ENCODE data around the gene RGS12.

Gene RGS12, protein sequence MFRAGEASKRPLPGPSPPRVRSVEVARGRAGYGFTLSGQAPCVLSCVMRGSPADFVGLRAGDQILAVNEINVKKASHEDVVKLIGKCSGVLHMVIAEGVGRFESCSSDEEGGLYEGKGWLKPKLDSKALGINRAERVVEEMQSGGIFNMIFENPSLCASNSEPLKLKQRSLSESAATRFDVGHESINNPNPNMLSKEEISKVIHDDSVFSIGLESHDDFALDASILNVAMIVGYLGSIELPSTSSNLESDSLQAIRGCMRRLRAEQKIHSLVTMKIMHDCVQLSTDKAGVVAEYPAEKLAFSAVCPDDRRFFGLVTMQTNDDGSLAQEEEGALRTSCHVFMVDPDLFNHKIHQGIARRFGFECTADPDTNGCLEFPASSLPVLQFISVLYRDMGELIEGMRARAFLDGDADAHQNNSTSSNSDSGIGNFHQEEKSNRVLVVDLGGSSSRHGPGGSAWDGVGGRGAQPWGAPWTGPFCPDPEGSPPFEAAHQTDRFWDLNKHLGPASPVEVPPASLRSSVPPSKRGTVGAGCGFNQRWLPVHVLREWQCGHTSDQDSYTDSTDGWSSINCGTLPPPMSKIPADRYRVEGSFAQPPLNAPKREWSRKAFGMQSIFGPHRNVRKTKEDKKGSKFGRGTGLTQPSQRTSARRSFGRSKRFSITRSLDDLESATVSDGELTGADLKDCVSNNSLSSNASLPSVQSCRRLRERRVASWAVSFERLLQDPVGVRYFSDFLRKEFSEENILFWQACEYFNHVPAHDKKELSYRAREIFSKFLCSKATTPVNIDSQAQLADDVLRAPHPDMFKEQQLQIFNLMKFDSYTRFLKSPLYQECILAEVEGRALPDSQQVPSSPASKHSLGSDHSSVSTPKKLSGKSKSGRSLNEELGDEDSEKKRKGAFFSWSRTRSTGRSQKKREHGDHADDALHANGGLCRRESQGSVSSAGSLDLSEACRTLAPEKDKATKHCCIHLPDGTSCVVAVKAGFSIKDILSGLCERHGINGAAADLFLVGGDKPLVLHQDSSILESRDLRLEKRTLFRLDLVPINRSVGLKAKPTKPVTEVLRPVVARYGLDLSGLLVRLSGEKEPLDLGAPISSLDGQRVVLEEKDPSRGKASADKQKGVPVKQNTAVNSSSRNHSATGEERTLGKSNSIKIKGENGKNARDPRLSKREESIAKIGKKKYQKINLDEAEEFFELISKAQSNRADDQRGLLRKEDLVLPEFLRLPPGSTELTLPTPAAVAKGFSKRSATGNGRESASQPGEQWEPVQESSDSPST (N-terminal part only)

DNA sequence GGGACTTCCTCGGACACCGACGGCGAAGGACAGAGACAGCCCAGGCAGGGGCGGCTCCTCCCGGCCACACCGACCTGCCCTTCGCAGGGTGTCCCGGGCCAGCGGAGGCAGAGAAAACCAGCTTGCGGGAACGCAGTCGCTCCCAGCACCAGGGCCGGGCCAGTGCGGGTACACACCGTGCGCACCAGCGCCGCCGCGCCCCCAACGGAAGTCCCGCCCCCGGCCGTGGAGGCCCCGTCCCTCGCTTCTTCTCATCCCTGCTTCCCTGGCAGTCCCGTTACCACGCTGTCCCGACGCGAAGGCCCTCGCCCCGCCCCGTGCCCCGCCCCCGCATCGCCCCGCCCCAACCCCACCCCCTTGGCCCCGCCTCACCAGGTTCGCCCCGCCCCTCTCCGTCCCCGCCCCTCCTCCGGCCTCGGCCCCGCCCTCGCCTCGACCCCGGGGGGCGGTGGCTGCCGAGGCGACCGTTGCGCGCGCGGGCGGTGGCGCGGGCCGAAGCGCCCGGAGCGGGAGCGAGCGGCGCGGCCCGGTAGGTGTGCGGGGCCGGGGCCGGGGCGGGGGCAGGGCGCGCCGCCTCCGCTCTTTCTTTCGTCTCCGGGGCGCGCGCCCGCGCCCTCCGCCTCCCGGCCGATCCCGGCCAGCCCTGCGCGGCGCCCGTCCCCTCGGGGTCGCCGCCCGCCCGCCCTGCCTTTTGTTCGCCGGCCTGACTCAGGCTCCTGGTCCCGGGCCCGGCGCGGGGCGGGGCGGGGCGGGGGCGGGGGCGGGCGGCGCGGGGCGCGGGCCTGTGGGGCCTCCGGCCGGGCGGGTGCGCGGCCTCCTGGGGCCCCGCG, at the start of gene RGS12:
TSS of gene RGS12 (plus strand) at position 451 of the 830 bp plus-strand sequence. CDS start 23,150 bp downstream, outside the sequence.
- DNase-seq = peak; percentile 89

DNA sequence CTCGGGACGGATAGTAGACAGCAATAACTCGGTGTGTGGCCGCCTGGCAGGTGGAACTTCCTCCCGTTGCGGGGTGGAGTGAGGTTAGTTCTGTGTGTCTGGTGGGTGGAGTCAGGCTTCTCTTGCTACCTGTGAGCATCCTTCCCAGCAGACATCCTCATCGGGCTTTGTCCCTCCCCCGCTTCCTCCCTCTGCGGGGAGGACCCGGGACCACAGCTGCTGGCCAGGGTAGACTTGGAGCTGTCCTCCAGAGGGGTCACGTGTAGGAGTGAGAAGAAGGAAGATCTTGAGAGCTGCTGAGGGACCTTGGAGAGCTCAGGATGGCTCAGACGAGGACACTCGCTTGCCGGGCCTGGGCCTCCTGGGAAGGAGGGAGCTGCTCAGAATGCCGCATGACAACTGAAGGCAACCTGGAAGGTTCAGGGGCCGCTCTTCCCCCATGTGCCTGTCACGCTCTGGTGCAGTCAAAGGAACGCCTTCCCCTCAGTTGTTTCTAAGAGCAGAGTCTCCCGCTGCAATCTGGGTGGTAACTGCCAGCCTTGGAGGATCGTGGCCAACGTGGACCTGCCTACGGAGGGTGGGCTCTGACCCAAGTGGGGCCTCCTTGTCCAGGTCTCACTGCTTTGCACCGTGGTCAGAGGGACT, 49.6 kb upstream of the RGS12 start:
- DNase-seq = peak; percentile 11

DNA sequence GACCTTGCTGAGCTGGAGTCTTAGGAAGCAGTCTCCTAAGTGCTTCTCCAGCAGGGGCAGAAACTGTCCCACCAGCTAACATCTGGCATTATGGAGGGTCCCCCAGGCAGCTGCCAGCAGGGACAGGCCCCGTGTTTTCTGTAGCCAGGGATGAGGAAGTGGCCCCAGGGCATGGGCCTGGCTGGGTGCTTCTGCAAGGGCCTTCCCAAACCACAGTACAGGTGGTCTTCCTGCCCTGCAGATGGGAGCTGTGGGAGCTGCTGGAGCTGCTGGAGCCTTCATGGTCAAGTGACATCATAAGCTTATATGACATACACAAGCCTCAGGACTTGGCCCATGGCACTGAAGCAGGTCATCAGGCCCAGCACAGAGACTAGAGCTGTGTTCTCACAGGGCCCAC, 48.8 kb upstream of the RGS12 start:
- DNase-seq = no peak

DNA sequence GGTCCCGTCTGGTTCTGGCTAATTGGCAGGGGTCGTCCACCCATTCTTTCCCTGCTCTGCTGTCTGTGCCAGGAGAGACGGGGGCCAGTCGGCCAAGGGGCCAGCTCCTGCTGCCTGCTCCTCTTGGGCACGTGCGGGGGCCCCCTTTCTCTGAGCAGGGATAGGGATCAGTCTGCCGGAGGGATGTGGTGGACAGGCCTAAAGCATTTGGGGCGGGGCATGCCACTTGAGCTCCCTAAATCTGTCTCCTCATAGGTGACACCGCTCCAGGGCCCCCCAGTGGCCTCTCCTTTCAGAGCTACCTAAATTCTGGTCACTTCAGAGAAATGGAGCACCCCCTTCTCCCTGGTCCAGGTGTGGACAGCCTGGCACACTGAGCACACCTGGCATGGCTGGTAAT, 48.1 kb upstream of the RGS12 start:
- no peak for DNase-seq

DNA sequence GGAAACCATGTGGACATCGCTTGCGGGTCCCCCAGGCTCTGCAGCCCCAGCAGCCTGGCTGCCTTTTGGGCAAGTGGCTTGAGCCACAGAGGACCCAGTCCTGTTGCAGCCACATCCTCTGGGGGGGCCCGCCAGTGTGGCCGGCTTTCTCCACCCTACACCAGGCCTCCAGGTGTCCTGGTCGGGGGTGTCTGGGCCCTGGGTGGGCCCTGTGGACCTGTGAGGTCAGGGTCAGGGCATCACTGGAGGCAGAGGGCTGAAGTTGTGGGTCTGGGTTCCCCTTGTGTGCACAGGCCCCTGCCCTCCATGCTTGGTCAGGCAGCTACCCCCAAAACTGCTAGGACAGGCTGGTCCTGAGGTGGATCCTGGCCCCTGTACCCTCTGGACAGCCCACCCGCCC, 47.1 kb upstream of the RGS12 start:
- DNase-seq = no peak

DNA sequence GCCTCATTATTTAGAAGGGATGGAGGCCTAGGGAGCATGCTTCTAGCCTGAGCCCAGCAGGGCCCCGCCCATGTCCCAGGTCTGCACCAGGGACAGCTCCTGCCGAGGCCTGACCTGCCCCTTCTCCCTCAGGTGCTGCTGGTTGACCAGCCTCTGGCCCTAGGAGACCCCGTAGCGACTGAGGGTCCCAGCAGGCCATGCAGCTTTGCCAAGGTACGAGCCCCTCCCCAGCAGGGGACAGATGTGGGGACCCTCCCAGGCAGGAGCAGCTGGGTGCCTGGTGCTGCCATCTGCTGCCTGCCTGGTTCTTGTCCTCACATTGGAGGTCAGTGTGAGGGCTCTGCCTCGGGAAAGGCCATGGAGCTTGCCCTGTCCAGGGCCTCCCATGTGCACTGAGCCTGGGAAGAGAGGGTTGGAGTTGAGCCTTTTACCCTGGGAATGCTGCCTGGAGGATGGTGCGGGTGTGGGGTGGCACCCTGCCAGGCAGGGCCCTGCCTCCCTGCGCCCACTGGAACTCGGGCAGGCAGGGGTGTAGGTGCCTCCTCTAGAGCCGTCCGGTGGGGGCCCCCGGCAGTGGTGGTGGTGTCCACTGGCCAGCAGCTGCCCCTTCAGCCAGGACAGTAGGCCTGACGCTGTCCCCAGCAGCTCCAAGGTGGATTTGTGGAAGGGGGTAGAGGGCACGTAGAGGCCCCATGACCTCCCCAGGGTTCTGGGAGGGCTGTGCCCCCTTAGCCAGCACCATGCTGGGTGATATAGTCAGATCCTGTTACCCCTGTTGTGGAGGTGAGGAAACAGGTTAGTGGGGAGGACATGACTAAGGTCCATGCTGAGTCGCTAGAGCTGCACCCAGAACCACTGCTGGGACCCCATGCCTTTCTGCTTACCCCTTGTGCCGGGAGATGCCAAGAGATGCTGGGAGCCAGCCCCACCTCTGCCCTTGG, 46.1 kb upstream of the RGS12 start:
- no peak for DNase-seq

DNA sequence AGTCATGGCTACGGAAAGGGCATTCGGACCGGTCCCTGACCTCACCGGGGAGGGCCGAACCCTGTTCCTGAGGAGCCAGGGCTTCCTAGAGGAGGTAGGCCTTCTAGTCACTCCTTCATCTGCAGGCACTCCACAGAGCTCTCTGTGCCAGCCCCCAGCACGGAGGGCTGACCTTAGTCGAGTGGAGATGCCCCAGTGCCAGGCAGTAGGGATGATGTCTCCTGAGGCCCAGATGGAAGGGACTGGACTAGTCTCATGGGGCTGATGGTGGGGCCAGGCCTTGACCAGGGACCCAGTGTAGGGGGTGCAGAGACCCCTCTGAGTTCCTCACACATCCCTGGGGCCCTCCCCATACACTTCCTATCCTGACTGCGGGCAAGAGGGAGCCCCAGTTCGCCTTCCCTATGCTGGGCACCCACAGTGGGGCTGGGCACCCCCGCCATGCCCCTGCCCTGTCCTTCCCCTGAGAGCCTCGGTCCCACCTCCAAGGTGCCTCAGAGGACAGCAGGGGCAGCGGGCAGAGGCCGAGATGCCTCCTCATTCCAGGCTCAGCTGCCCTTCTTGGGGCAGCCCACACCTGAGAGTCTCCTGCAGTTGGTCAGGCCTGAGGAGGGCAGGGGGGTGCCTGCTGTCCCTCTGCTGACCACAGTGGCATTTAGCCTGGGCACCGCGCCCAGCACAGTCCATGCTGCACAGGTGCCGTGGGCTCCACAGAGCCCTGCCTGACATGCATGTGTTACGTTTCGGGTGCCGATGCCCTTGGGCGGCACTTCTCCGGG, 45.2 kb upstream of the RGS12 start:
- DNase-seq = no peak

DNA sequence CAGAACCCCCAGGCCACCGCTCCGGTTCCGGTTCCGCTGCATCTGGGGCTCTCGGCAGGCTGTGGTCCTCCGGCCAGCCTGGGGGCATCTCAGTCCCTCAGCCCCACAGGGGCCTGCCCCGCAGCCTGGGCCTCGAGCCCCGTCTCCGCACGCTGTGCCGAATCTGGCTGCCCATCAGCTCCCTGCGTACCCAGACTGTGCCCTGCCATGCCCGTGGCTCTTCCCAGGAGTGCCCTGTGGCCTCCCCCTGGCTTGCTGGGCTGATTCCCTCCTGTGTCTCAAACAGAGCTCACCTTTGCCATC, 44.7 kb upstream of the RGS12 start:
- no peak for DNase-seq

DNA sequence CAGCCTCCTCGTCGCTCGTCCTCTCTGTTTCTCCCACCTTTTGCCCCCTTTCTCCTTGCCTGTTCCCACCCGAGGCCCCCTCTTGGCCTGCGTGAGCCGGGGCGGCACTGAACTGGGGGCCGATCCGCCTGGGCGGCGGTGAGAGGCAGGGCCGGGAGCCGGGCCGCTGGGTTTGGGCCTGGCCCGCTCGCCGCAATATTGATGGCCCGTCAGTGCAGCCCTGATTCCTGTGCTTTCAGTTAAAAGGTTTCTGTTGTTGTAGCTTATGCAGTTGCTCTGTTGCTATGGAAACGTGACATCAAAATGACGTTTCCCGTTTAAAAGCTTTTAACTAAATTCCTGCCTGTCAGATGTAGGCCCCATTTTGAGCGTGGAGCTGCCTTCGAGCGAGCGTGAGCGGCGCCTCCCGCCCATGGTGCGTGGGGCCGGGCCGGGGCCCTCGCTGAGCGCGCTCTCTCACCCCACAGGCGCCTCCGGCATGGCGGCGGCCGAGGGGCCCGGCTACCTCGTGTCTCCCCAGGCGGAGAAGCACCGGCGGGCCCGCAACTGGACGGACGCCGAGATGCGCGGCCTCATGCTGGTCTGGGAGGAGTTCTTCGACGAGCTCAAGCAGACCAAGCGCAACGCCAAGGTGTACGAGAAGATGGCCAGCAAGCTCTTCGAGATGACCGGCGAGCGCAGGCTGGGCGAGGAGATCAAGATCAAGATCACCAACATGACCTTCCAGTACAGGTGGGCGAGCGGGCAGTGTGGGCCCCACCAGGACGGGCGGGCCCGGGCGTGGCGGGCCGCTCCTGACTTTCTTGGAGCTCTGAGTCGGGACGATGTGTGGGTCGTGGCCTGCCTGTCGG, 43.8 kb upstream of the RGS12 start, which contains the start of gene MSANTD1:
TSS of gene MSANTD1 (plus strand) at position 349 of the 851 bp plus-strand sequence. CDS start at position 413, 64 bp downstream.
- no peak for DNase-seq

DNA sequence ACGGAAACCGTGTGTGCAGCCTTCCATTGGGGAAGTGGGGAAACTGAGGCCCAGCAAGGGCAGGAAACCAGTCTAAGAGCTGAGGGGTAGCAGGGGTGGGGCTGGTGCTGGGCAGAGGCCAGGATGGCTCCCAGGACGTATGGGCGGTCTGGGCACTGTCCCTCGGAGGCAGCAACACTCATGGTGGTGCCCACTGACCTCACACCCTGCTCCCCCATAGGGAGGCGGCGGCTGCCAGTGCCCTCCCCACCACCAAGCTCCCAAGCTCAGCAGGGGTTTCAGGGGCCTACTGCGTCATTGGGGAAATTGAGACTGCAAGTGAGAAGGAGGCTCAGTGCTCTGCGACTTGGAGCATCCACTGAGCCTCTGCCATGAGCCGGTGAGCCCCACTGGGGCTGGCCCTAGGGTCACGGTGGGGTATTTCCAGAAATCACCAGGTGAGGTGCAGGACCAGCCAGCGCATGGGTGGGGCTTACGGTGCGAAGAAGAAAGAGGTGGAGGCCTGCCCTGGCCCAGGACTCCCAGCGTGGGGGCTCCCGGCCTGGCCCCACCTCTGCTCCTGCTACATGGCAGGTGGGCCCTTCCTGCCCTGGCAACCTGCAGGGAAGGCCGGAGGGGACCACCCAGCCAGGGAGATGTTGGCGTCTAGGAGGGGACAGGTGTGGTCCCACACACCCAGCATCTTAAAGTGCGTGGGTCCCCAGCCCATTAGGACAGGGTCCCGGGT, 42.9 kb upstream of the RGS12 start:
- no peak for DNase-seq

DNA sequence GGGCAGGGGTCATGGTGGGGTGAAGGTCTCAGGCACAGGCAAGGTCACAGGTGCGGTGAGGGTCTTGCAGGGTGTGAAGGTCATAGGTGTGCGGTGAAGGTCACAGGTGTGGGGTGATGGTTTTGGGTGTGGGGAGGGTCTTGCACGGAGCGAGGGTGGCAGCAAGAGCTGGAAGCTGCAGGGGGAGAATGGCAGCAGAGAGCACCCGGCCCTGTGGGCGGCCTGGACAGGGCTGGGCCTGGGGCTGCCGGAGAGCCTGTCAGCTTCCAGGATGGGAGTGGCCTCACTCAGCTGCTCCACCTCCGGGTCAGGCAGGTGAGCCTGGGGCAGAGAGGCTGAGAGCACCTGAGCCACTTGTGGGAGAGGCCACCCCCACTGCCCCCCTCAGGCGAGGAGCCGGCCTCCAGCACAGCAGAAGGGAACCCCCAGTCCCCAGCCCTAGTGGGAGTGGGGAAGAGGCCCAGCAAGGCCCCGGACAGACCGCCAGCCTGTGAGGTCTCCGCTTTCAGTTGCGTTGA, 42.3 kb upstream of the RGS12 start:
- no peak for DNase-seq

DNA sequence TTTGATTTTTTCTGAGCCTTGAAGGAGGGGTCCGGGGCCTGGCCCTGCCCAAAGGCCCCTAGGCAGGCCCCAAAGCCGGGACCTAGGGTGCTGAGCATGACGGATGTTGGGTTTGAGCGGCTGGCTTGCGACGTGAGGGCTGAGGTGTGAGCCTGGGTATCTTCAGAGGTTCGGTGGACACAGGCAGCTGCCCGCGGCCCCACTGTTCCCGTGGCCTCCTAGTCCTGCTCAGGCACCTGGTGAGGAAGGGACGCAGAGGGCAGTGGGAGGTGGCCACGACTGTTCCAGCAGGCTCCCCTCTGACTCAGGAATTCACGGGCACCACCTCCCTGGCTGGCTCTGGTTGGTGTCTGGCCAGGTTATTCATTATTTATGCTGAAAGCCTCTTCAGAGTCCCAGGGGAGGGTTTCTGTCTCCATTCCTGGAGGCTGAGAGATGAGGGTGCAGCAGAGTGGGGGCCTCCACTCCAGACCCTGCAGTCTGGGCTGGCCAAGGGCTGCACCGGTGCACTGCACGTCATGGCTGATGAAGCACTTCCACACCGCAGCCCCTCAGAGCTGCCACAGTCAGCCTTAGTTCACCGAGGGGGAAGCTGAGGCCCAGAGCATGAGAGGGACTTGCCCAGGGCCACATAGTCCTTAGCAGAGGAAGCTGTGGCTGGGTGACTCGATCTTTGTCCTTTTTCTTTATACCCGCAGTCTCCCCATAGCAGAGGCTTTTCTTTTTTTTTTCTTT, 41.7 kb upstream of the RGS12 start:
- no peak for DNase-seq

DNA sequence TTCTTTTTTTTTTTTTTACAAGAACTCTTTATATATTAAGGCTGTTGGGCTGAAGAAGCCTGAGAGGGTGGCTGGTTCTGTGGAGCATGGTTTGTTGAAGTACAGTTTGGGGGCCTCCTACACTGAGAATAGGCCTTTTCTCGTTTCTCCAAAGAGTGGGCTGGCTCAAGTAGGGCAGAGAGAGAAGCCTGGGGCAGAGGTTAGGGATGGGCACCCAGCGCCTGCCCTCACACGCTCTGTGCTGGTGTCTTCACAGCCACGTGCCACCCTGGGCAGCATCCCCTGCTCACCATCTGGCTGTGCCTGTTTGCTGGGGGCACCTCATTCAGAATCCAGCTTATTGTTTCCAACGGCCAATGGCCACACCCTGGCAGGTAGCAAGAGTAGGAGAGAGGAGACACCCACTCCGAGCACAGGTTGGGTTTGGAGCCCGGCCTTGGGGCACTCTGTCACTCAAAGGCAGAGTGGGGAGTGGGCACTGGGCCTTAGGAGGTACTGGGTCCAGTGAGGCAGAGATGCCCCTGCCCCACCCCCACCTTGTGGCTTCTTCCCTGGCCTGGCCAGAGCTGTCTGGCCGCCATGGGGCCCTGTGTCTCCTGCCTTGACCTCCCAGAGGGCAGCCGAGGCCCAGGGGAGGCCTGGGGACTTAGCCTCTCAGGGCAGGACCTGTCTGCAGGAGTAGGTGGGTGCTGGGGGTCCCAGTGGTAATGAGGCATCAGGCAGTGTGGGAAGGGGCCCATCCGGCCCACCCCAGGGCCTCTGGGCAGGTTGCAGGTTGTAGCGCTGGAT, 40.9 kb upstream of the RGS12 start:
- DNase-seq = no peak

DNA sequence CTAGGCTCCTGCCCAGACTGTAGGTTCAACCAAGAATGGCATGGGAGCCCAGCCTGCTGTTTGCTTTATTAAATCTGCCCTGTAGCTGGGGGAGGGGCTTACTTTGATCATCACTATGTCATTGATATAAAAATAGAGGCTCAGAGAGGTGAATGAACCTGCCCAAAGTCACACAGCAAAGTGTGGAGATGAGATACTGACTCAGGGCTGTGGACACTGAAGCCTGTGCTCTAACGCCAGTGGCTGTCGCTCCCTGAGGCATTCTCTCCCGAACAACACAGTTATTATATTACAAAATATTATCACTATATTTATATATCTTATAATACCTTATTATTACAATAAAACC, 40.4 kb upstream of the RGS12 start:
- no peak for DNase-seq

DNA sequence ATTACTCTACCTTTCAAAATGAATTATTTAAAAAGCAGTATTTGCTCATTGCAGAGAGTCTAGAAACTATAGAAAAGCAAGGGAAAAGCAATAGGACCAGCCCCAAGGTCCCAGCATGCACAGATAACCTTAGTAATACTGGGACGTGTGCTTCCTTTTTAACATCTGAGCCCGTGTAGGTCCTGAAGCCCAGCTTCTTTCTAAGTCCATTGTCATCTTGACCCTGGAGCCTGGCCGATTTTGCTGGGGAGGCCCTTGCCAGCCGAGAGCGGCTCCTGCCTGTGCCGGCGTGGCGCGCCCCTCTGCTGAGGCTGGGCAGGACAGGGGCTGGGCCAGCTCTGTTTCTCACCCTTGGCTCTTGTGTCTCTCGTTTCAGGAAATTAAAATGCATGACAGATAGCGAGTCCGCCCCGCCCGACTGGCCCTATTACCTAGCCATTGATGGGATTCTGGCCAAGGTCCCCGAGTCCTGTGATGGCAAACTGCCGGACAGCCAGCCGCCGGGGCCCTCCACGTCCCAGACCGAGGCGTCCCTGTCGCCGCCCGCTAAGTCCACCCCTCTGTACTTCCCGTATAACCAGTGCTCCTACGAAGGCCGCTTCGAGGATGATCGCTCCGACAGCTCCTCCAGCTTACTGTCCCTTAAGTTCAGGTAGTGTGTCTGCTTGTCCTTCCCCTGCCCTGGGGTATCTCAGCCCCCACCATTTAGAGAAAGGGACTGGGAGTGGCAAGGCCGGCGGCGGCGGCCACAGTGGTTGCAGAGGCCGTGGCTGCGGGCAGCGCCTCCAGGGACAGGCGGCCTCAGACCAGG, 39.8 kb upstream of the RGS12 start:
- no peak for DNase-seq

Data from CD4-positive, alpha-beta T cell treated with Interleukin-21 for 1 hour (primary cell).